BJ (cell line): Measurements from ENCODE around the gene PIKFYVE. TPM values are rescaled to one million over a fixed set of nuclear protein-coding genes. Genes with fewer than 3 reads are reported as not detected.
"Not testable (repeated sequence)": the region's sequence is repeated elsewhere in the genome, so short reads cannot be mapped to it uniquely, and the experiment has no call there.

Experiments
- CTCF ChIA-PET: fragments of 350-600 bp; formaldehyde crosslinking; extraction: SDS; loops from one replicate; lab custom pipeline; 2021; ENCODE audit warnings: antibody characterized with exemption, inconsistent platforms; lab: Yijun Ruan, JAX
- POLR2A ChIA-PET: fragments of 300-600 bp; sonication (Branson Sonifier 250); formaldehyde crosslinking; extraction: SDS; loops from one replicate; lab custom pipeline; 2021; ENCODE audit warnings: antibody characterized with exemption; lab: Charles Lee
- DNase-seq: peaks from one replicate; pipeline ENCODE4 v3.0.0-alpha.2; 2011; ENCODE audit warnings: low read depth
- H3K27me3 ChIP-seq: 2 replicates; pipeline ENCODE4 v1.6.0; 2011; ENCODE audit warnings: low read length; ENCODE audit not compliant: control insufficient read depth, insufficient read depth
- H3K36me3 ChIP-seq: 2 replicates; pipeline ENCODE4 v1.5.1; 2011; ENCODE audit warnings: low read length; ENCODE audit not compliant: control insufficient read depth, insufficient read depth
- H3K4me3 ChIP-seq: 2 replicates; pipeline ENCODE4 v1.5.1; 2011; ENCODE audit warnings: low read depth, mild to moderate bottlenecking, control low read depth, low read length
- CTCF ChIP-seq: IDR thresholded peaks from 2 replicates; pipeline ENCODE4 v1.5.1; 2011; ENCODE audit warnings: low read depth, mild to moderate bottlenecking, control low read depth, inconsistent platforms, low read length, moderate library complexity; ENCODE audit not compliant: insufficient read depth
- polyA minus RNA-seq: library from RNA; depleted of rRNA, polyadenylated mRNA; stranded (reverse); fragments of >200 nt; gene quantifications from 2 replicates; pipeline ENCODE4 v1.2.3, GENCODE V29; 2011; rRNA and poly(A)+ RNA removed
- polyA plus RNA-seq: library from polyadenylated mRNA; depleted of rRNA; stranded (reverse); fragments of >200 nt; gene quantifications from 2 replicates; pipeline ENCODE4 v1.2.3, GENCODE V29; 2011; rRNA removed

PIKFYVE gene
- 11.5 and 17.6 TPM in 2 replicates for polyA plus RNA-seq
- 23.6 and 24.5 TPM in 2 replicates for polyA minus RNA-seq

DNA sequence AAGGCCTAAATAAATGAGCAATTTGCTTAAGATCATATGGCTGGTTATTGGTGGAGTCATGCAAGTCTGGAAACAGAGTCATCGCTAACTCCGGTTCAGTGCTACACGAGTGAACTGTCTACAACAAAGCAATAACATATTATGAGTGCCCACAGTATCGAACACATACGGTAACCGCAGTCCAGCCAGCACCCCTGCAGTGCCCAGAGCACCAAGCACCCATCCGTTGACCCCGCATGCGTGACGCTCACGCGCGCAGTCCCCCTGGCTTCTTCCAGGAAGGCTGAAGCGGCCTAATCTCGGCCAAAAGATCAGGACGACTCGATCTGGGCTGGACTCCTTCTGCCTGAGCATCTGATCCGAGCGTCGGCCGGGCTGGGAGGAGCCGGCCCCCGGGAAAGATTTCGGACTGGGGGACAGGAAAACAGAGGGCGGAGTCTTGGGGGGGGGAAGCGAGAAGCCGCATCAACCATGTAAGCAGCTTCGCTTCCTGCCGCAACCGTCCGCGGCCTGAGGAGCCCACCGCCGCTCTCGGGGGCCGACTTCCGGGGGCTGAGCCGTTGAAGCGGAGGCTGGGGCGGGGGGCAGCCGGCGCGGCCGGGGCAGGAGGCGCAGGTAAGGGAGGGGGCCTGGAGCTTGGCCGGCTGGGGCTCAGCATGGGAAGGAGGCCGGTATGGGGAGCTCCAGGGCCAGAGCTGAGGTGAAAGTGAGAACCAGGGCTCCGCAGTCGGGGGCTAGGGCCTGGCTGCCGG, at the start of gene PIKFYVE:
Gene PIKFYVE (plus strand): TSS at position 455 of the 752 bp plus-strand sequence. CDS start 5,265 bp downstream, outside the sequence.
- CTCF ChIA-PET: interaction anchor here (1.1 to 2.5 kb wide), 3 partner anchors 12 to 18 kb away, joined by 3 to 15 read pairs (median 3); partner anchors contain the start of gene IDH1
- POLR2A ChIA-PET: interaction anchor here (0.7 kb wide), 1 partner anchor 477 kb away, joined by 3 read pairs; no protein-coding TSS in a partner anchor

DNA sequence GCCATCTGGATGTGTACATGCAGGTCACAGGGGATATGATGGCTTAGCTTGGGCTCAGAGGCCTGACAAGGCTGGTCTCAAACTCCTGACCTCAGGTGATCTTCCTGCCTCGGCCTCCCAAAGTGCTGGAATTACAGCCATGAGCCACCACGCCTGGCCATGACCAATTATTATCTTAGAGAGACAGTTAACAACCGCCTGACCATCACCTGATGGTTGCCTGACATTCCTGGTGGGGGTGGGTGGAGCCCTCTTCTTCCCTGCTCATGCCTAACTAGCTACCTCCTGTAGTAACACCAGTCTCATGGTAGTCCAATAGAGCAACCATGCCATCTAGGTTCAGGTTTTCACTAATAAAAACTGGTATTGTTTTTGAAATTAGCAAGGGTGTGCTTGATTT, 44.2 kb upstream of the PIKFYVE start:
- DNase-seq, H3K4me3 ChIP-seq, CTCF ChIA-PET, H3K36me3 ChIP-seq, H3K27me3 ChIP-seq, POLR2A ChIA-PET: not testable (repeated sequence)

More for the DNA sequence above, at the start of gene PIKFYVE:
- DNase-seq: peak; percentile 92
- no peak for TF ChIP-seq CTCF
- Histone ChIP-seq H3K27me3 (no peaks in the 10 kb centered on the region), H3K36me3 (no peaks in the 10 kb centered on the region), H3K4me3 (peak within 1 kb of the TSS; percentile 84)

- CTCF ChIA-PET: no interaction called here
- DNase-seq: no peak
- TF ChIP-seq CTCF: no peak
- Histone ChIP-seq H3K36me3 (no peaks in the 10 kb centered on the region), H3K4me3 (no peak overlapping the region), H3K27me3 (no peaks in the 10 kb centered on the region)
- POLR2A ChIA-PET: no interaction called here
Measured at GRCh38 chr2:208222351-208222750, 43.7 kb upstream of the PIKFYVE start.

DNA sequence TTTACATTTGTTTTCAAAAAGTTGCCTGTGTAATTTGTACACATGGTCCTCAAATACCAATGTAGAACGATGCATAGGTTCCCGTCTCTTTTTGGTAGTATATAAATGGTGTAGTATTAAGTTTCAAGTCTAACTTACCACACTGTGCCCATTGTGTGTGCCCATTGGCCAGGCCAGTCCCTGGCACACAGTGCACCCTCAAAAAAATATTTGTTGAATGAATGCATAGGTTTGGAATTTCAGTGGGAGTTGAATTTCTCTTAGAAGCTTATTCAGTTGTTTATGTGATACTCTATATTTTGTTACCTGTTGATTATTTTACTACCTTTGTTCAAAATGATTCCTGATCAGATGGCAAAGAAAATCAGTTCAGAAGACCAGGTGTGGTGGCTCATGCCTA, 41.3 kb upstream of the PIKFYVE start:
- Histone ChIP-seq H3K4me3 (no peak overlapping the region), H3K36me3 (no peaks in the 10 kb centered on the region), H3K27me3 (no peaks in the 10 kb centered on the region)
- DNase-seq: no peak
- ChIA-PET POLR2A (no interaction called here), CTCF (no interaction called here)
- no peak for TF ChIP-seq CTCF

- Histone ChIP-seq H3K36me3 (no peaks in the 10 kb centered on the region), H3K27me3 (no peaks in the 10 kb centered on the region), H3K4me3 (no peak overlapping the region)
- POLR2A ChIA-PET: no interaction called here
- TF ChIP-seq CTCF: no peak
- CTCF ChIA-PET: no interaction called here
- DNase-seq: no peak
Measured at GRCh38 chr2:208227581-208228232, 38.3 kb upstream of the PIKFYVE start.
